WTC11 (cell line): ENCODE data around the gene C12orf75. TPM values are rescaled to one million over a fixed set of nuclear protein-coding genes. Genes with fewer than 3 reads are reported as not detected.

Experiments
- ATAC-seq: fragments of 200-7000 bp; cut with Tn5 transposase; 2 replicates; pipeline ENCODE4 v1.10.0; 2021; ENCODE audit warnings: mild to moderate bottlenecking, moderate library complexity
- CTCF ChIA-PET: fragments of 300-600 bp; sonication (Branson Sonifier 250); formaldehyde crosslinking; loops from one replicate; lab custom pipeline; 2021; ENCODE audit warnings: antibody characterized with exemption; lab: Charles Lee
- POLR2A ChIA-PET: fragments of 350-600 bp; sonication (Branson Sonifier 250); formaldehyde crosslinking; loops from one replicate; lab custom pipeline; 2021; ENCODE audit warnings: antibody characterized with exemption; lab: Charles Lee
- DNase-seq: peaks from one replicate; pipeline ENCODE4 v3.0.0; 2021; ENCODE audit warnings: low spot score
- H3K27ac Mint-ChIP-seq: 2 replicates; pipeline ENCODE4 v1.8.0; 2021; ENCODE audit warnings: mixed read lengths
- H3K27me3 Mint-ChIP-seq: 2 replicates; pipeline ENCODE4 v1.8.0; 2021; ENCODE audit warnings: low read depth, mild to moderate bottlenecking, moderate library complexity, mixed read lengths
- H3K36me3 Mint-ChIP-seq: 2 replicates; pipeline ENCODE4 v1.8.0; 2021; ENCODE audit warnings: mixed read lengths
- H3K4me1 Mint-ChIP-seq: 2 replicates; pipeline ENCODE4 v1.8.0; 2022; ENCODE audit warnings: mixed read lengths
- H3K4me3 Mint-ChIP-seq: 2 replicates; pipeline ENCODE4 v1.8.0; 2021; ENCODE audit warnings: mild to moderate bottlenecking, moderate library complexity, mixed read lengths
- H3K9me3 Mint-ChIP-seq: 2 replicates; pipeline ENCODE4 v1.8.0; 2021; ENCODE audit warnings: mixed read lengths
- ATF1 ChIP-seq: sonication (generic); formaldehyde crosslinking; IDR thresholded peaks from 2 replicates; pipeline ENCODE4 v1.8.1; 2023; ENCODE audit warnings: mild to moderate bottlenecking, moderate library complexity, missing genetic modification reagents
- ATF3 ChIP-seq: sonication (generic); formaldehyde crosslinking; conservative IDR thresholded peaks from 2 replicates; pipeline ENCODE4 v1.8.1; 2022; ENCODE audit warnings: mild to moderate bottlenecking, missing genetic modification reagents
- ETV6 ChIP-seq: sonication (generic); formaldehyde crosslinking; IDR thresholded peaks from 2 replicates; pipeline ENCODE4 v1.8.1; 2022; ENCODE audit warnings: mild to moderate bottlenecking, missing genetic modification reagents
- FOXK1 ChIP-seq: sonication (generic); formaldehyde crosslinking; IDR thresholded peaks from 2 replicates; pipeline ENCODE4 v1.8.0; 2022; ENCODE audit warnings: mild to moderate bottlenecking, moderate library complexity, missing genetic modification reagents
- FOXP1 ChIP-seq: sonication (generic); formaldehyde crosslinking; IDR thresholded peaks from 2 replicates; pipeline ENCODE4 v1.8.0; 2022; ENCODE audit warnings: missing genetic modification reagents, mild to moderate bottlenecking, moderate library complexity, borderline replicate concordance
- GTF2I ChIP-seq: fragments of 250-450 bp; sonication (Bioruptor Pico); conservative IDR thresholded peaks from 2 replicates; pipeline ENCODE4 v1.4.0; 2021; ENCODE audit warnings: mild to moderate bottlenecking
- MLX ChIP-seq: sonication (generic); formaldehyde crosslinking; IDR thresholded peaks from 2 replicates; pipeline ENCODE4 v1.8.1; 2023; ENCODE audit warnings: mild to moderate bottlenecking, missing genetic modification reagents, moderate library complexity
- MYBL2 ChIP-seq: sonication (generic); formaldehyde crosslinking; IDR thresholded peaks from 2 replicates; pipeline ENCODE4 v1.8.1; 2023; ENCODE audit warnings: mild to moderate bottlenecking, moderate library complexity, missing genetic modification reagents
- NR3C1 ChIP-seq: sonication (generic); formaldehyde crosslinking; conservative IDR thresholded peaks from 2 replicates; pipeline ENCODE4 v1.8.1; 2023; ENCODE audit warnings: low read depth, mild to moderate bottlenecking, missing genetic modification reagents
- OVOL2 ChIP-seq: fragments of 250-450 bp; sonication (Bioruptor Pico); IDR thresholded peaks from 2 replicates; pipeline ENCODE4 v1.9.0; 2021; ENCODE audit warnings: mild to moderate bottlenecking, borderline replicate concordance
- PRRX2 ChIP-seq: fragments of 250-450 bp; sonication (Bioruptor Pico); IDR thresholded peaks from 2 replicates; pipeline ENCODE4 v1.8.0; 2021; ENCODE audit warnings: mild to moderate bottlenecking
- SMAD3 ChIP-seq: sonication (generic); formaldehyde crosslinking; IDR thresholded peaks from 2 replicates; pipeline ENCODE4 v1.8.0; 2022; ENCODE audit warnings: missing genetic modification reagents, mild to moderate bottlenecking, borderline replicate concordance
- USF2 ChIP-seq: sonication (generic); formaldehyde crosslinking; IDR thresholded peaks from 2 replicates; pipeline ENCODE4 v1.8.1; 2023; ENCODE audit warnings: mild to moderate bottlenecking, missing genetic modification reagents, moderate library complexity
- ZNF121 ChIP-seq: sonication (generic); formaldehyde crosslinking; IDR thresholded peaks from 2 replicates; pipeline ENCODE4 v1.8.0; 2023; ENCODE audit warnings: missing genetic modification reagents
- ZNF138 ChIP-seq: sonication (generic); formaldehyde crosslinking; conservative IDR thresholded peaks from 2 replicates; pipeline ENCODE4 v1.8.1; 2022; ENCODE audit warnings: mild to moderate bottlenecking, moderate library complexity, missing genetic modification reagents
- ZNF423 ChIP-seq: fragments of 250-450 bp; sonication (Bioruptor Pico); IDR thresholded peaks from 2 replicates; pipeline ENCODE4 v2.1.2; 2022; ENCODE audit warnings: mild to moderate bottlenecking, moderate library complexity
- total RNA-seq: library from RNA; stranded (reverse); gene quantifications from 3 replicates; pipeline ENCODE4 v1.2.3, GENCODE V29; 2021
- TF ChIP-seq, protein P1 (sequence below): sonication (generic); formaldehyde crosslinking; IDR thresholded peaks from 2 replicates; pipeline ENCODE4 v1.8.0; 2022; ENCODE audit warnings: mild to moderate bottlenecking, missing genetic modification reagents
- TF ChIP-seq, protein P2 (sequence below): sonication (generic); formaldehyde crosslinking; IDR thresholded peaks from 2 replicates; pipeline ENCODE4 v1.8.0; 2022; ENCODE audit warnings: missing genetic modification reagents
- TF ChIP-seq, protein P3 (sequence below): fragments of 250-450 bp; sonication (Bioruptor Pico); IDR thresholded peaks from 2 replicates; pipeline ENCODE4 v1.9.0; 2021; ENCODE audit warnings: mild to moderate bottlenecking
- TF ChIP-seq, protein P4 (sequence below): fragments of 250-450 bp; sonication (Bioruptor Pico); conservative IDR thresholded peaks from 2 replicates; pipeline ENCODE4 v1.9.0; 2021; ENCODE audit warnings: mild to moderate bottlenecking

The C12orf75 gene
- total RNA-seq, 1 experiment from 2014 or later = 25.5 TPM

- peaks cover 37% of the 10 kb centered on the region for H3K4me1 Mint-ChIP-seq
- H3K27ac Mint-ChIP-seq = no peak overlapping the region
- CTCF ChIA-PET = interaction anchor here (0.9 kb wide), 1 partner anchor 14 kb away, joined by 4 read pairs; no protein-coding TSS in a partner anchor
- TF ChIP-seq OVOL2 (CRISPR knock-in tag) = no peak
- TF ChIP-seq USF2 (CRISPR knock-in tag) = no peak
- no peak for TF ChIP-seq ATF1 (CRISPR knock-in tag)
- TF ChIP-seq, protein P1, sequence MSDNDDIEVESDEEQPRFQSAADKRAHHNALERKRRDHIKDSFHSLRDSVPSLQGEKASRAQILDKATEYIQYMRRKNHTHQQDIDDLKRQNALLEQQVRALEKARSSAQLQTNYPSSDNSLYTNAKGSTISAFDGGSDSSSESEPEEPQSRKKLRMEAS (CRISPR knock-in tag) = no peak
- TF ChIP-seq ZNF423 (CRISPR knock-in tag) = no peak
- no peaks in the 10 kb centered on the region for H3K9me3 Mint-ChIP-seq
- DNase-seq (no peak), ATAC-seq (no peak)
- H3K27me3 Mint-ChIP-seq = peaks cover 49% of the 10 kb centered on the region
- H3K4me3 Mint-ChIP-seq = no peak overlapping the region
- H3K36me3 Mint-ChIP-seq = no peaks in the 10 kb centered on the region
- POLR2A ChIA-PET = interaction anchor here (0.5 kb wide), 1 partner anchor 224 kb away, joined by 3 read pairs; no protein-coding TSS in a partner anchor
Measured at GRCh38 chr12:105334001-105334400, 3.5 kb downstream of the C12orf75 start.

- ChIA-PET POLR2A (no interaction called here), CTCF (interaction anchor here (0.9 kb wide), 1 partner anchor 14 kb away, joined by 4 read pairs; no protein-coding TSS in a partner anchor)
- Mint-ChIP-seq H3K4me1 (peaks cover 37% of the 10 kb centered on the region), H3K27ac (no peak overlapping the region), H3K9me3 (no peaks in the 10 kb centered on the region), H3K36me3 (no peaks in the 10 kb centered on the region), H3K27me3 (peaks cover 43% of the 10 kb centered on the region), H3K4me3 (no peak overlapping the region)
- ATAC-seq = no peak
- no peak for DNase-seq
- TF ChIP-seq ATF3 (CRISPR knock-in tag) (no peak), GTF2I (no peak), ZNF138 (no peak), ETV6 (no peak), MYBL2 (CRISPR knock-in tag) (no peak), NR3C1 (no peak), MLX (CRISPR knock-in tag) (no peak), PRRX2 (CRISPR knock-in tag) (no peak), FOXK1 (CRISPR knock-in tag) (no peak), FOXP1 (CRISPR knock-in tag) (no peak), ZNF121 (CRISPR knock-in tag) (no peak), SMAD3 (CRISPR knock-in tag) (no peak)
- TF ChIP-seq, protein P2, sequence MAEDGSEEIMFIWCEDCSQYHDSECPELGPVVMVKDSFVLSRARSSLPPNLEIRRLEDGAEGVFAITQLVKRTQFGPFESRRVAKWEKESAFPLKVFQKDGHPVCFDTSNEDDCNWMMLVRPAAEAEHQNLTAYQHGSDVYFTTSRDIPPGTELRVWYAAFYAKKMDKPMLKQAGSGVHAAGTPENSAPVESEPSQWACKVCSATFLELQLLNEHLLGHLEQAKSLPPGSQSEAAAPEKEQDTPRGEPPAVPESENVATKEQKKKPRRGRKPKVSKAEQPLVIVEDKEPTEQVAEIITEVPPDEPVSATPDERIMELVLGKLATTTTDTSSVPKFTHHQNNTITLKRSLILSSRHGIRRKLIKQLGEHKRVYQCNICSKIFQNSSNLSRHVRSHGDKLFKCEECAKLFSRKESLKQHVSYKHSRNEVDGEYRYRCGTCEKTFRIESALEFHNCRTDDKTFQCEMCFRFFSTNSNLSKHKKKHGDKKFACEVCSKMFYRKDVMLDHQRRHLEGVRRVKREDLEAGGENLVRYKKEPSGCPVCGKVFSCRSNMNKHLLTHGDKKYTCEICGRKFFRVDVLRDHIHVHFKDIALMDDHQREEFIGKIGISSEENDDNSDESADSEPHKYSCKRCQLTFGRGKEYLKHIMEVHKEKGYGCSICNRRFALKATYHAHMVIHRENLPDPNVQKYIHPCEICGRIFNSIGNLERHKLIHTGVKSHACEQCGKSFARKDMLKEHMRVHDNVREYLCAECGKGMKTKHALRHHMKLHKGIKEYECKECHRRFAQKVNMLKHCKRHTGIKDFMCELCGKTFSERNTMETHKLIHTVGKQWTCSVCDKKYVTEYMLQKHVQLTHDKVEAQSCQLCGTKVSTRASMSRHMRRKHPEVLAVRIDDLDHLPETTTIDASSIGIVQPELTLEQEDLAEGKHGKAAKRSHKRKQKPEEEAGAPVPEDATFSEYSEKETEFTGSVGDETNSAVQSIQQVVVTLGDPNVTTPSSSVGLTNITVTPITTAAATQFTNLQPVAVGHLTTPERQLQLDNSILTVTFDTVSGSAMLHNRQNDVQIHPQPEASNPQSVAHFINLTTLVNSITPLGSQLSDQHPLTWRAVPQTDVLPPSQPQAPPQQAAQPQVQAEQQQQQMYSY (CRISPR knock-in tag) = no peak
- TF ChIP-seq, protein P3, sequence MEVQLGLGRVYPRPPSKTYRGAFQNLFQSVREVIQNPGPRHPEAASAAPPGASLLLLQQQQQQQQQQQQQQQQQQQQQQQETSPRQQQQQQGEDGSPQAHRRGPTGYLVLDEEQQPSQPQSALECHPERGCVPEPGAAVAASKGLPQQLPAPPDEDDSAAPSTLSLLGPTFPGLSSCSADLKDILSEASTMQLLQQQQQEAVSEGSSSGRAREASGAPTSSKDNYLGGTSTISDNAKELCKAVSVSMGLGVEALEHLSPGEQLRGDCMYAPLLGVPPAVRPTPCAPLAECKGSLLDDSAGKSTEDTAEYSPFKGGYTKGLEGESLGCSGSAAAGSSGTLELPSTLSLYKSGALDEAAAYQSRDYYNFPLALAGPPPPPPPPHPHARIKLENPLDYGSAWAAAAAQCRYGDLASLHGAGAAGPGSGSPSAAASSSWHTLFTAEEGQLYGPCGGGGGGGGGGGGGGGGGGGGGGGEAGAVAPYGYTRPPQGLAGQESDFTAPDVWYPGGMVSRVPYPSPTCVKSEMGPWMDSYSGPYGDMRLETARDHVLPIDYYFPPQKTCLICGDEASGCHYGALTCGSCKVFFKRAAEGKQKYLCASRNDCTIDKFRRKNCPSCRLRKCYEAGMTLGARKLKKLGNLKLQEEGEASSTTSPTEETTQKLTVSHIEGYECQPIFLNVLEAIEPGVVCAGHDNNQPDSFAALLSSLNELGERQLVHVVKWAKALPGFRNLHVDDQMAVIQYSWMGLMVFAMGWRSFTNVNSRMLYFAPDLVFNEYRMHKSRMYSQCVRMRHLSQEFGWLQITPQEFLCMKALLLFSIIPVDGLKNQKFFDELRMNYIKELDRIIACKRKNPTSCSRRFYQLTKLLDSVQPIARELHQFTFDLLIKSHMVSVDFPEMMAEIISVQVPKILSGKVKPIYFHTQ = no peak
- TF ChIP-seq, protein P4, sequence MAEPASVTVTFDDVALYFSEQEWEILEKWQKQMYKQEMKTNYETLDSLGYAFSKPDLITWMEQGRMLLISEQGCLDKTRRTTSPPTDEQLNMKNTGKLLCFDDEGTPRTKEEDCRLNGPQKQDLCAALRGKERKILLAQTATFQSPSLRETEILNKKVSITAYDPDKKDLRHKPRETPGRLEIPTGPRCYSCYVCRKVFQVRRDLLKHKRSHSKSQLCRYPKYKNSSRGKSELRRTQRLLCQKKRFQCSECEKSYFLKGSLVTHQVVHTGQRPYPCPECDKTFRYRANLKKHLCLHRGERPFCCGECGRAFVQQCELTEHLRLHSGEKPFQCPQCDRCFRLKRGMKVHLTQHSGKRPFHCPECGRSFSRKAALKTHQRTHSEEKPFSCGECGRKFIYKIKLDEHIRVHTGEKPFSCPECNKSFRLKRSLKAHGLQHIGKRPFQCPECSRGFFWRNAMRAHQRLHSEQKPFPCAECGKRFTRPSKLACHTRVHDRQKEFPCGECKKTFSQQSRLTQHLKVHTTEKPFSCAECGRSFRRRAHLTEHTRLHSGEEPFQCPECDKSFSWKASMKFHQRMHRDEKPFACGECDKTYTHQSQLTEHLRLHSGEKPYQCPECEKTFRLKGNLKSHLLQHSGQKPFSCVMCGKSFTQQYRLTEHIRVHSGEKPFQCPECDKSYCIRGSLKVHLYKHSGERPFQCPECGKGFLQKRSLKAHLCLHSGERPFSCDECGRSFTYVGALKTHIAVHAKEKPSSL (CRISPR knock-in tag) = no peak
Measured at GRCh38 chr12:105334582-105334981, 4.1 kb downstream of the C12orf75 start.
